Panc1 (cell line): ENCODE measurements around the gene RABGAP1. TPM values are rescaled to one million over a fixed set of nuclear protein-coding genes. Genes with fewer than 3 reads are reported as not detected.

Experiments
- ATAC-seq: fragments of 200-7000 bp; cut with Tn5 transposase; 2 replicates; pipeline ENCODE4 v1.9.1; 2020; ENCODE audit warnings: mild to moderate bottlenecking, moderate library complexity
- BruUV-seq: library from RNA; stranded (reverse); fragments of 400-500 nt; replicated peaks from 2 replicates; lab custom pipeline; 2021; lab: Mats Ljungman, UMichigan
- CTCF ChIA-PET: fragments of 300-600 bp; sonication (Branson Sonifier 250); formaldehyde crosslinking; loops from one replicate; lab custom pipeline; 2022; ENCODE audit warnings: antibody characterized with exemption; lab: Charles Lee
- POLR2A ChIA-PET: fragments of 300-600 bp; sonication (Branson Sonifier 250); formaldehyde crosslinking; loops from one replicate; lab custom pipeline; 2022; ENCODE audit warnings: antibody characterized with exemption; lab: Charles Lee
- DNase-seq: peaks from one replicate; pipeline ENCODE4 v3.0.0-alpha.2; 2010; ENCODE audit warnings: low read depth, low spot score
- H3K27ac ChIP-seq: 2 replicates; pipeline ENCODE4 v1.5.1; 2011; ENCODE audit warnings: mild to moderate bottlenecking, low read length, inconsistent platforms
- H3K27me3 ChIP-seq: fragments of 200-500 bp; sonication (Bioruptor generic); 2 replicates; pipeline ENCODE4 v1.6.0; 2014; ENCODE audit warnings: low read length, inconsistent platforms; ENCODE audit not compliant: control insufficient read depth, insufficient read depth
- H3K36me3 ChIP-seq: fragments of 200-500 bp; sonication (Bioruptor generic); 2 replicates; pipeline ENCODE4 v1.5.1; 2014; ENCODE audit warnings: inconsistent platforms, mild to moderate bottlenecking, low read length, moderate library complexity; ENCODE audit not compliant: control insufficient read depth, insufficient read depth
- H3K4me1 ChIP-seq: 2 replicates; pipeline ENCODE4 v1.5.1; 2011; ENCODE audit warnings: inconsistent platforms, mild to moderate bottlenecking, low read length, moderate library complexity; ENCODE audit not compliant: control insufficient read depth, insufficient read depth
- H3K4me3 ChIP-seq, 2 experiments: 2 replicates each; pipeline ENCODE4 v1.5.1; 2011 to 2012; ENCODE audit warnings: low read depth in 2 of 2, low read length in 2 of 2, mild to moderate bottlenecking in 2 of 2, inconsistent platforms in 1 of 2, moderate library complexity in 1 of 2
- H3K9me3 ChIP-seq: fragments of 200-500 bp; sonication (Bioruptor generic); 2 replicates; pipeline ENCODE4 v1.5.1; 2014; ENCODE audit warnings: low read depth, mild to moderate bottlenecking, inconsistent platforms, low read length, moderate library complexity; ENCODE audit not compliant: control insufficient read depth, insufficient read depth
- CTCF ChIP-seq: fragments of 450-650 bp; IDR thresholded peaks from 2 replicates; pipeline ENCODE4 v1.5.1; 2017; ENCODE audit warnings: mild to moderate bottlenecking
- POLR2AphosphoS5 ChIP-seq: IDR thresholded peaks from 2 replicates; pipeline ENCODE4 v1.6.1; 2012; ENCODE audit warnings: mild to moderate bottlenecking, low read depth, low read length, moderate library complexity
- SIN3A ChIP-seq: IDR thresholded peaks from 2 replicates; pipeline ENCODE4 v1.6.1; 2012; ENCODE audit warnings: low read depth, mild to moderate bottlenecking, low read length, moderate library complexity, borderline replicate concordance; ENCODE audit not compliant: insufficient read depth
- TCF7L2 ChIP-seq: IDR thresholded peaks from 2 replicates; pipeline ENCODE4 v1.6.1; 2011; ENCODE audit warnings: mild to moderate bottlenecking, low read depth, low read length, inconsistent platforms
- in situ Hi-C: cut with HindIII; loops from 2 replicates; pipeline ENCODE4 v1.10.0; 2016; ENCODE audit warnings: low sequenced_read_pairs, low pct_unique_long_range_greater_than_20kb
- intact Hi-C: fragments of 100-400 bp; cut with micrococcal nuclease; formaldehyde crosslinking; loops from one replicate; pipeline ENCODE4 v1.10.0; 2022; ENCODE audit not compliant: unreplicated experiment
- total RNA-seq: library from RNA; stranded (reverse); gene quantifications from one replicate; pipeline ENCODE4 v1.2.1, GENCODE V29; 2021; ENCODE audit not compliant: unreplicated experiment
- TF ChIP-seq, protein P1 (sequence below), 2 experiments: IDR thresholded peaks; 2 replicates each; pipeline ENCODE4 v1.6.1; 2011 to 2012; ENCODE audit warnings: low read depth in 2 of 2, control low read depth in 1 of 2, low read length in 1 of 2, mild to moderate bottlenecking in 1 of 2, moderate library complexity in 1 of 2; ENCODE audit not compliant: insufficient read depth in 1 of 2

The RABGAP1 gene
- total RNA-seq, 1 experiment from 2014 or later: 41.4 TPM

GRCh38 chr9:123120953-123121352 lies 180.1 kb downstream of the RABGAP1 start:
- DNase-seq (no peak), ATAC-seq (no peak)
- ChIA-PET CTCF (no interaction called here), POLR2A (no interaction called here)
- Histone ChIP-seq H3K4me1 (no peaks in the 10 kb centered on the region), H3K4me3 (no peak overlapping the region), H3K9me3 (no peaks in the 10 kb centered on the region), H3K27me3 (no peaks in the 10 kb centered on the region), H3K36me3 (no peaks in the 10 kb centered on the region; the same call in 1 of the 2 replicates), H3K27ac (no peak overlapping the region)
- TF ChIP-seq POLR2AphosphoS5 (no peak), CTCF (no peak), TCF7L2 (no peak), SIN3A (no peak)
- TF ChIP-seq, protein P1, sequence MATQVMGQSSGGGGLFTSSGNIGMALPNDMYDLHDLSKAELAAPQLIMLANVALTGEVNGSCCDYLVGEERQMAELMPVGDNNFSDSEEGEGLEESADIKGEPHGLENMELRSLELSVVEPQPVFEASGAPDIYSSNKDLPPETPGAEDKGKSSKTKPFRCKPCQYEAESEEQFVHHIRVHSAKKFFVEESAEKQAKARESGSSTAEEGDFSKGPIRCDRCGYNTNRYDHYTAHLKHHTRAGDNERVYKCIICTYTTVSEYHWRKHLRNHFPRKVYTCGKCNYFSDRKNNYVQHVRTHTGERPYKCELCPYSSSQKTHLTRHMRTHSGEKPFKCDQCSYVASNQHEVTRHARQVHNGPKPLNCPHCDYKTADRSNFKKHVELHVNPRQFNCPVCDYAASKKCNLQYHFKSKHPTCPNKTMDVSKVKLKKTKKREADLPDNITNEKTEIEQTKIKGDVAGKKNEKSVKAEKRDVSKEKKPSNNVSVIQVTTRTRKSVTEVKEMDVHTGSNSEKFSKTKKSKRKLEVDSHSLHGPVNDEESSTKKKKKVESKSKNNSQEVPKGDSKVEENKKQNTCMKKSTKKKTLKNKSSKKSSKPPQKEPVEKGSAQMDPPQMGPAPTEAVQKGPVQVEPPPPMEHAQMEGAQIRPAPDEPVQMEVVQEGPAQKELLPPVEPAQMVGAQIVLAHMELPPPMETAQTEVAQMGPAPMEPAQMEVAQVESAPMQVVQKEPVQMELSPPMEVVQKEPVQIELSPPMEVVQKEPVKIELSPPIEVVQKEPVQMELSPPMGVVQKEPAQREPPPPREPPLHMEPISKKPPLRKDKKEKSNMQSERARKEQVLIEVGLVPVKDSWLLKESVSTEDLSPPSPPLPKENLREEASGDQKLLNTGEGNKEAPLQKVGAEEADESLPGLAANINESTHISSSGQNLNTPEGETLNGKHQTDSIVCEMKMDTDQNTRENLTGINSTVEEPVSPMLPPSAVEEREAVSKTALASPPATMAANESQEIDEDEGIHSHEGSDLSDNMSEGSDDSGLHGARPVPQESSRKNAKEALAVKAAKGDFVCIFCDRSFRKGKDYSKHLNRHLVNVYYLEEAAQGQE (IDR thresholded peaks at IDR 0.05; ENCODE audit: insufficient read depth in 1 of 2, low read depth in 2 of 2, low read length in 1 of 2): no peak
- BruUV-seq: no TSS peak
- in situ Hi-C loops: no loop called here
- intact Hi-C loops: no loop called here

DNA sequence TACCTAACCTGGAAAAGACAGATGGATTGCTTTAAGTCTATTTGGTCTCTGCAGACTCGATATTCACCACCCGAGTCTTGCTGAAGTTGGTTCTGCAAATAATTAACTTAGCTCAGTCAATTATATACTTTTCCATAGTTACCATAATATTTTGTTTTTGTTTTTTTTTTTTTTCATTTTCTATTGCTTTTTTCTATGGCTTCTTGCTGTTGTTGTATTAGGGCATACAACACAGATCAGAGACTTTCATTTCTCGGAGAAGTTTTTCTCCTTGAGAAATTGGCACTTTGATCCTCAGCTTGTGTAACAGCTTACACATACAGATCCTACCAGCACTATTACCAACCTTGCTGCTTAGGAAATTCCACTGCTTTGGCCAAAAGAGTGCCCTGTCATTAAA lies 180.6 kb downstream of the RABGAP1 start:
- no TSS peak for BruUV-seq
- POLR2A ChIA-PET: no interaction called here
- no peaks in the 10 kb centered on the region for H3K9me3 ChIP-seq
- DNase-seq (no peak), ATAC-seq (no peak)
- in situ Hi-C loops: no loop called here
- no peaks in the 10 kb centered on the region for H3K4me1 ChIP-seq
- H3K4me3 ChIP-seq: no peak overlapping the region
- no peaks in the 10 kb centered on the region for H3K27me3 ChIP-seq
- CTCF ChIA-PET: no interaction called here
- no peak overlapping the region for H3K27ac ChIP-seq
- TF ChIP-seq TCF7L2: no peak
- TF ChIP-seq CTCF: no peak
- no peak for TF ChIP-seq SIN3A
- TF ChIP-seq POLR2AphosphoS5: no peak
- TF ChIP-seq, protein P1 (IDR thresholded peaks at IDR 0.05; ENCODE audit: insufficient read depth in 1 of 2, low read depth in 2 of 2, low read length in 1 of 2): no peak
- intact Hi-C loops: no loop called here
- H3K36me3 ChIP-seq: no peaks in the 10 kb centered on the region; the same call in 1 of the 2 replicates
